HG02943 (cell line): ENCODE measurements around the gene TBC1D22A.

ENCODE experiments used
- ATAC-seq: cut with Tn5 transposase; IDR thresholded peaks from one replicate; pipeline ENCODE4 v1.9.1; 2021; ENCODE audit warnings: mild to moderate bottlenecking, low read depth, moderate library complexity; ENCODE audit not compliant: unreplicated experiment

The TBC1D22A gene

DNA sequence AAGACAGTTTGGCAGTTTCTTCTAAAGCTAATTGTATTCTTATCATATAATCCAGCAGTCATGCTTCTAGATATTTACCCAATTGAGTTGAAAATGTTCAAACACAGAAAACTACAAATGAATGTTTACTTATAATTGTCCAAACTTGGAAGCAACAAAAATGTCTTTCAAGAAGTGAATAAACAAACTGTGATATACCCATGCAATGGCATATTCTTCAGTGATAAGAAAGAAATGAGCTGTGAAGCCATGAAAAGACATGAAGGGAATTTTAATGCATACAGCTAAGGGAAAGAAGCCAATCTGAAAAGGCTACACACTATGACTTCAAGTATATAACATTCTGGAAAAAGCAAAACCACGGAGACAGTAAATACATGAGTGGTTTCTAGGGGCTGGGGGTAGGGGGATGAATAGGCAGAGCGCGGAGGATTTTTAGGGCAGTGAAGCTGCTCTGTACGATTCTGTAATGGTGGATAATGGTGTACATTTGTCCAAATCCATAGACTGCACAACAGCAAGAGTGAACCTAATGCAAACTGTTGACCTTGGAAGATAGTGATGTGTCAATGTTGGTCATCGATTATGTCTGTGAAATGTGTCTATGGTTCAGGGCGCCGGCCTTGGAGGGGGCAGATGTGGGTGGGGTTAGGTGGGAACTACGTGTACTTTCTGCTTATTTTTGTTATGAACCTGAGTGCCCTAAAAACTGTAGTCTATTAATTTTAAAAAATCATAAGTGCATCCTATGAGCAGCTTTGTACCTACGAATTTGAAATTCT is 424.9 kb downstream of the TBC1D22A start:
- no peak for ATAC-seq

GRCh38 chr22:47188261-47189055 is 426.0 kb downstream of the TBC1D22A start:
- no peak for ATAC-seq

DNA sequence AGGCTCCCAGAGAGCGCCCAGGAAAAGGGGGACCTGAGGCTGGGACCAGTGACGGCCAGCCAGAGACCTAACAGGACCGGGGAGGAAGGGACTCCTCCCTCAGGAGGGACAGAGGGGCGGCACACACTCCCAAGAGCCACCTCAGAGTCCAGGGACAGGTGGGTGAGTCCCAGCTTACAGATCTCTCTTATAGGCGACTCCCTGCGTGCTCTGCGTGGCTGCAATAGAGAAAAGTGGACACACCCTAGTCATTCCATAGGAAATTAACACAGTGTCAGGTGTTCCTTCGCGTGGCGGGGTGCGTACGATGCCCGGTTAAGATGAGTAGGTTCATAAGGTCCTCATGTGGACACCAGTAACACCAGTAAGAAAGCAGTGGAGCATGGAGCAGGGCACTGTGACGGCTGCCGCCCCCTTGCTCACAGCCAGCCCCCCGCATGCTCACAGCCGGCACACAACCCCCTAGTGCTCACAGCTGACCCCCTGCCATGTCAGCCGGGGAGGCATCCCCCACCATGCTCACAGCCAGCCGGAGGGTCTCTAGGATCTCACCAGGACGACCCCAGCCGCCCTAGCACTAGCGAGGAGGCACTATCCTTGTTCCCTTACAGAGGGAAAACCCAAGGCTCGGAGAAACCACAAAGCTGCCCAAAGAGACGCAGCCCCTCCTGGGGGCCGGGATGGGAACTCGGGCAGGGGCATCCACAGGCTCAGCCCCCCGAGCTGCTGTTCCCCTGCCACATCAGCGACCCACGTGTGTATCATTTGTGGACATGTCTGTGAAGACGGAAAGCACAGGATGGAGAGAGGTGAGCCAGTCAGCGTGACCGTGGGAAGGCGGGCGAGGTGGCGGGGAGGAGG is 426.8 kb downstream of the TBC1D22A start:
- no peak for ATAC-seq

- ATAC-seq, result no peak
Measured at GRCh38 chr22:47190276-47190956, 428.0 kb downstream of the TBC1D22A start.

- ATAC-seq, result no peak
Measured at GRCh38 chr22:47190957-47191670, 428.7 kb downstream of the TBC1D22A start.

GRCh38 chr22:47191671-47192650 is 429.5 kb downstream of the TBC1D22A start:
- no peak for ATAC-seq

GRCh38 chr22:47192651-47193437 is 430.4 kb downstream of the TBC1D22A start:
- ATAC-seq, result no peak

DNA sequence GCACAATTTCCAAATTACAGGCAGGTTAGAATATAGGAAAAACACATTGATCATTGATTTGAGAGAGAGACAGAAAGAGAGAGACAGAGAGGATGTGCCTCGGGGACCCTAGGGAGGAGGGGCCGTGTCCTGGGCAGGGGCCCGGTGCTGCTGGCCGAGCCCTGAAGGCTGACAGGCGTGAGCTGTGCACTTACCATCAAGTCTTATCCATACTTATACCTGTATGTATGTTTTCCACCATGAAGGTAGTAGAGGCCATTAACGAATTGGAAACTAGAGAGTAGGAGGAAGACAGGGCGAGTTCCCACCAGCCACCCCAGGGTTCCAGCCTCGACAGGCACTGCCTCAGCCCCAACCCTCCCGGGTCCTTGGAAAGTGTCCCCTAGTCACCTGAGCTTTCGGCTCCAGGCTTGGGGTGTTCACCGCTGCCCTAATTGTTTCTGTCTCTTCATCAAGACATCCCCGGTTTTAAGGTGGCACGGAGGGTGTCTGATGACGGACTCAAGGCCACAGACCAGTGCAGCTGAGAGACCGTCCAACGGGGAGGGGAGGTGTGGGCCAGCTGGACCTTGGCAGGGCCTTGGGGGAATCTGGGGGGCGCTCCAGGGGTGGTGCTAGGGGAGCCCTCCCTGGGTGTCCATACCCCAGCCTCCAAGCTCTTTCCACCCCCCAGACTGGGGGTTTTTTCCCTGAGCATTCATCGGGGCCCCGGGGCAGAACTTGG is 431.3 kb downstream of the TBC1D22A start:
- no peak for ATAC-seq

- no peak for ATAC-seq
Measured at GRCh38 chr22:47194476-47195155, 432.2 kb downstream of the TBC1D22A start.

DNA sequence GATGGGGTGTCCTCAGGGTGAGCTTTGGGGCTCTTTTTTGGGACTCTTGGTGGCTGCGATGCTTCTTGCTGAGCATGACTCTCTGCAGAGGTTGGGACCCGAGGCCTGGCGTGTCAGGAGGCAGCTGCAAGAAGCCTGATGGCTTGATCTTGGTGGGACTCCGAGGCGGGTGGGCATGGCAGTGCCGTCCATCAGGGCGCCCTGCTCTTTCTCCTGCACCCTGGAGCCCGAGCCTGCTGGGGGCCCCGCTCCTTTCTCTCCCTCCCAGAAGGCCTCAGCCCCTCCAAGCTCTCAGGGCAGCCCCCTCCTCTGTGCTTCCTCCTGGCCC is 432.7 kb downstream of the TBC1D22A start:
- no peak for ATAC-seq

DNA sequence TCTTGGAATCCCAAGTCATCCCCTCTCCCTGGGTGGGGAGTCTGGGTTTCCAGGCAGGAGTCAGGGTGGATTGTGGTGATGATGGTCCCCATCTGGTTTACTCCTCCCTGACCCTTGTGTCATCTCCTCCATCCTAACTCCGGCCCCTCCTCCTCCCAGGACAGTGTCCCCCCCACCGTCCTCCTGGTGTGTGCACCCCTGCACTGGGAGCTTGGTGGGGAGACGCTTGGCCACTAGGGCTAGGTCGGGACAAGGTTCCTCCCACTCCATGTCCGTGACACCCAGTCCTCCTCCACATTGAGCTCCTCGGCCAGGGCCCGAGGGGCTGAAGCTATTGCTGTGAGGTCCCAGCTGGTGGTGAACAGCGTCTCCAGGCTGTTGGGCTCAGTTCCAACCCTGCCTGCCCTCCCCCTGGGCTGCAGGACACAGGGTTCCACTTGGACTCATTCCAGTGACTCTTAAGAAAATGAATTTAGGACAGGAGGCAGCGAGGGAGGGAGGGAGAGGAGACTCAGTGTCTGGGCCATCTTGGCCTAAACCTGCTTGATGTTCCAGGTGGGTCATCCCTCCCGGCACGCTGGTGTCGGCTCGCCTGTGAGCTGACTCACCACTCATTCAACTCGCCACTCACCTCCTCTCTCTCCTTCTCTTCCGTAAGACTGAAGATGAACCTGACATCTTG is 433.2 kb downstream of the TBC1D22A start:
- no peak for ATAC-seq

DNA sequence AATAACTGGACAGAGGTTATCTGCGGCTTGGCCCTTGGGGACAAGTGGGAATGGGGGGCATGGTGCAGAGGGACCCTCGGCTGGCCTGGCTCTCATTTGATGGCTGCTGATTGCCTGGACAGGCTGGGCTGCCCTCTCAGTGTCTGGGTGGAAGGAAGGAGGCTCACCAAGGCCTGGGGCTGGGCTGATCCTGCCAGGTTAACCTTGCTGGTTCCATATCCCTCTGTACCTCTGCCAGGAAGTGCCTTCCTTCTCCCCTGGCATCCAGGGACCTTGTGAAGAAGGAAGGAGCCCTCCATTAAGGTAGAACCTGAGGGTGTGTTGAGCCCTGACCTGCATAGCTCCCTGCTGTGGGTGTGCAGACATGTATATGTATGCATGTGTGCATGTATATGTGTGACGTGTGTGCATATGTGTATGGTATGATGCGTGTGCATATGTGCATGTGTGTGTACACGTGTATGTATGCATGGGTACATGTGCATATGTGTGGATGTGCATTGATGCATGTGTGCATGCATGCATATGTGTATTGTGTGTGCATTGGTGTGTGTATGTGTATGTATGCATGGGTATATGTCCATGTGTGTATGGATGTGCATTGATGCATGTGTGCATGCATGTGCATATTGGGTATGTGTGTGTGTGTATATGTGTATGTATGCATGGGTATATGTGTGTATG is 433.9 kb downstream of the TBC1D22A start:
- no peak for ATAC-seq

- no peak for ATAC-seq
Measured at GRCh38 chr22:47196881-47197772, 434.7 kb downstream of the TBC1D22A start.

GRCh38 chr22:47197773-47198500 is 435.5 kb downstream of the TBC1D22A start:
- ATAC-seq, result no peak
